NB4 (cell line): Measurements from ENCODE around the gene TOP1.

Source experiments
- DNase-seq: peaks from one replicate; pipeline ENCODE4 v3.0.0; 2010; ENCODE audit warnings: low read depth
- H3K4me3 ChIP-seq: one replicate; pipeline ENCODE4 v1.5.1; 2011; ENCODE audit warnings: mild to moderate bottlenecking, low read depth, low read length, moderate library complexity
- MAX ChIP-seq: IDR thresholded peaks from 2 replicates; pipeline ENCODE4 v1.6.1; 2011; ENCODE audit warnings: low read depth, low read length
- MYC ChIP-seq: IDR thresholded peaks from 2 replicates; pipeline ENCODE4 v1.6.1; 2011; ENCODE audit warnings: low read depth, low read length
- POLR2A ChIP-seq: IDR thresholded peaks from 2 replicates; pipeline ENCODE4 v1.6.1; 2011; ENCODE audit warnings: mild to moderate bottlenecking; ENCODE audit not compliant: insufficient read length; ENCODE audit errors: extremely low read depth
- TF ChIP-seq, protein P1 (sequence below): IDR thresholded peaks from one replicate; pipeline ENCODE4 v1.5.1; 2012; ENCODE audit warnings: low read depth, low read length

TOP1 gene

GRCh38 chr20:41028359-41029149 is at the start of gene TOP1:
TOP1 (plus strand) TSS chr20:41028822; CDS start chr20:41029068, 246 bp downstream.
- H3K4me3 ChIP-seq: peak within 1 kb of the TSS; percentile 88
- peak; percentile 100 for DNase-seq
- TF ChIP-seq MAX (peak; percentile 99), POLR2A (peak; percentile 87), MYC (peak; percentile 99)
- TF ChIP-seq, protein P1, sequence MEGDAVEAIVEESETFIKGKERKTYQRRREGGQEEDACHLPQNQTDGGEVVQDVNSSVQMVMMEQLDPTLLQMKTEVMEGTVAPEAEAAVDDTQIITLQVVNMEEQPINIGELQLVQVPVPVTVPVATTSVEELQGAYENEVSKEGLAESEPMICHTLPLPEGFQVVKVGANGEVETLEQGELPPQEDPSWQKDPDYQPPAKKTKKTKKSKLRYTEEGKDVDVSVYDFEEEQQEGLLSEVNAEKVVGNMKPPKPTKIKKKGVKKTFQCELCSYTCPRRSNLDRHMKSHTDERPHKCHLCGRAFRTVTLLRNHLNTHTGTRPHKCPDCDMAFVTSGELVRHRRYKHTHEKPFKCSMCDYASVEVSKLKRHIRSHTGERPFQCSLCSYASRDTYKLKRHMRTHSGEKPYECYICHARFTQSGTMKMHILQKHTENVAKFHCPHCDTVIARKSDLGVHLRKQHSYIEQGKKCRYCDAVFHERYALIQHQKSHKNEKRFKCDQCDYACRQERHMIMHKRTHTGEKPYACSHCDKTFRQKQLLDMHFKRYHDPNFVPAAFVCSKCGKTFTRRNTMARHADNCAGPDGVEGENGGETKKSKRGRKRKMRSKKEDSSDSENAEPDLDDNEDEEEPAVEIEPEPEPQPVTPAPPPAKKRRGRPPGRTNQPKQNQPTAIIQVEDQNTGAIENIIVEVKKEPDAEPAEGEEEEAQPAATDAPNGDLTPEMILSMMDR: no peak

DNA sequence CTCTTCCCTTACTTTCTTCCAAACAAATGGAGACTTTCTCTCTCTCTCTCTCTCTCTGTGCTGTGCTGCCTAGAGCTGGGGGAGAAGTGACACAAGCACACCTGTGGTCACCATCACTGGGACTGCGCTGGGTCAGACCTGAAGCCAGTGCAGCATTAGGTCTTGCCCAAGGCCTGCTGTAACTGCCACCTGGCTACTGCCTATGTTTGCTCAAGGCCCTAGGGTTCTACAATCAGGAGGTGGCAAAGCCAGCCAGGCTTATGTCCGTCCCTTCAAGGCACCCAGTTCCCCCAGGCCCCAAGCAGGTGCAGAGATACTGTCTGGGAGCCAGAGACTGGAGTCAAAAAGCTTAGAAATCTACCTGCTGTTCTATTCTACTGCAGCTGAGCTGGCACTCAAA is 49.4 kb upstream of the TOP1 start:
- no peak for DNase-seq
- TF ChIP-seq MAX: no peak
- TF ChIP-seq, protein P1: no peak
- TF ChIP-seq MYC: no peak
- TF ChIP-seq POLR2A: no peak

DNA sequence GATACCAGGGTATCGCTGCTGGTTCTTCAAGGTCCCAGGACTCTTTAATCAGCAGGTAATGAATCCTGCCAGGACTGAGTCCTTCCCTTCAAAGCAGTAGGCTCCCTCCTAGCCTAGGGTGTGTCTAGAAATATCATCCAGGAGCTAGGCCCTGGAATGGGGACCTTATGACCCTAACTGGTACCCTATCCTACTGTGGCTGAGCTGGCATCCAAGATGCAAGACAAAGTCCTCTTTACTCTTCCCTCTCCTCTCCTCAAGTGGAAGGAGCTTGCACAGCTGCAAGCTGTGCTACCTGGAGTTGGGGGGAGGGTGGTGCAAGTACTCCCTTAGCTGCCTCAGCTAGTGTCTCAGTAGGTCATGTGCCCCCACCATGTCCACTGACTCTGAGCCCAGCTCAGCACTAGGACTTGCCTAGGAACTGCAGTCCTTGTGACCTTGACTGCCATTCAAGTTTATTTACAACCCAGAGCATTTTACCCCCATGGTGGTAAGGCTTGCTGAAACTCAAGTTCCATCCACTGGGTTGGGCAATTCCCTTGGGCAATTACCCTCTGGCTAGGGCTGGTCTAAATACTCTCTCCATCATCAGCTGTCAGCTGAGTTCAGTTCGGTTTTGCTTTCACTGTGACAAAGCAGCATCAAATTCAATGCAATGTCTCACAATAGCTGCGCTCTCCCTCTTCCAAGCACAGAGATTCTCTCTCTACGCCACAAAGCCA is 48.4 kb upstream of the TOP1 start:
- DNase-seq: peak; percentile 77

More for the DNA sequence above, 49.4 kb upstream of the TOP1 start:
- H3K4me3 ChIP-seq: no peak overlapping the region

DNA sequence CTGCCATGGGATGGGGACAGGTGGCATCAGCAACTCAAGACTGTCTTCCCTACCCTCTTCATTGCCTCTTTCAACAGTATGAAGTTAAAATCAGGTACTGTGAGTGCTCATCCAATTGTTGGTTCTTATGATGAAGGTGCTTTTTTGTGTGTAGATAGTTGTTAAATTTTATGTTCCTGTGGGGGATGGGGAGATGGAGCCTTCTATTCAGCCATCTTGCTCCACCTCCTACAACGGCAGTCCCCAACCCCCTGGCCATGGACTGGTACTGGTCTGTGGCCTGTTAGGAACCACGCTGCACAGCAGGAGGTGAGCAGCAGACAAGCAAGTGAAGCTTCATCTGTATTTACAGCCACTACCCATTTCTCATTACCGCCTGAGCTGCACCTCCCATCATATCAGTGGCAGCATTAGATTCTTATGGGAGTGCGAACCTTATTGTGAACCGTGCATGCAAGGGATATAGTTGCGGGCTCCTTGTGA is 47.8 kb upstream of the TOP1 start:
- TF ChIP-seq, protein P1: no peak
- TF ChIP-seq MAX (no peak), POLR2A (no peak)
- no peak for DNase-seq
- no peak overlapping the region for H3K4me3 ChIP-seq

More for the DNA sequence above, 48.4 kb upstream of the TOP1 start:
- TF ChIP-seq MYC (no peak), MAX (no peak), POLR2A (no peak)
- TF ChIP-seq, protein P1: no peak
- no peak overlapping the region for H3K4me3 ChIP-seq

GRCh38 chr20:40982415-40983145 is 46.0 kb upstream of the TOP1 start:
- DNase-seq: no peak
- TF ChIP-seq MYC (no peak), MAX (no peak), POLR2A (no peak)
- TF ChIP-seq, protein P1: no peak
- H3K4me3 ChIP-seq: no peak overlapping the region
